HCT116 (cell line): ENCODE results near the gene OR6B3. TPM values are rescaled to one million over a fixed set of nuclear protein-coding genes. Genes with fewer than 3 reads are reported as not detected.

Source experiments
- ATAC-seq: fragments of 200-7000 bp; cut with Tn5 transposase; 2 replicates; pipeline ENCODE4 v1.9.1; 2020; ENCODE audit warnings: mild to moderate bottlenecking, moderate library complexity
- BruUV-seq: library from RNA; stranded (reverse); fragments of 400-500 nt; replicated peaks from 2 replicates; lab custom pipeline; 2021; lab: Mats Ljungman, UMichigan
- CTCF ChIA-PET: fragments of 300-600 bp; sonication (Branson Sonifier 250); formaldehyde crosslinking; loops from one replicate; lab custom pipeline; 2021; ENCODE audit warnings: antibody characterized with exemption; lab: Charles Lee
- POLR2A ChIA-PET: fragments of 300-600, 350-600 bp; sonication (Branson Sonifier 250); formaldehyde crosslinking; loops from one replicate; lab custom pipeline; 2021; ENCODE audit warnings: antibody characterized with exemption; lab: Charles Lee
- RAD21 ChIA-PET, 2 experiments: fragments of 300-600 bp; sonication (Branson Sonifier 250); formaldehyde crosslinking; loops; one replicate each; lab custom pipeline; 2023; ENCODE audit warnings: low total read pairs in 2 of 2; ENCODE audit not compliant: uncharacterized antibody in 2 of 2, unreplicated experiment in 2 of 2, low non-redundant PET in 1 of 2; lab: Charles Lee
- DNase-seq: peaks from one replicate; pipeline ENCODE4 v3.0.0-alpha.2; 2010; ENCODE audit warnings: low read depth, low spot score
- H2AFZ ChIP-seq: fragments of 200-600 bp; shearing (Covaris generic), sonication (generic); 2 replicates; pipeline ENCODE4 v1.6.1; 2017; ENCODE audit warnings: low read depth, mixed run types, mixed read lengths, antibody characterized with exemption, low read length; ENCODE audit not compliant: poor library complexity, severe bottlenecking
- H3K27ac ChIP-seq: 2 replicates; pipeline ENCODE4 v1.5.1; 2012; ENCODE audit warnings: low read depth, low read length
- H3K27me3 ChIP-seq: fragments of 200-600 bp; sonication (generic); 2 replicates; pipeline ENCODE4 v1.6.1; 2016; ENCODE audit warnings: mixed run types, low read length, mixed read lengths; ENCODE audit not compliant: insufficient read depth
- H3K36me3 ChIP-seq, 2 experiments: fragments of 200-500 bp in 1 of 2; fragments of 200-600 bp in 1 of 2; sonication (Bioruptor generic) in 1 of 2; sonication (generic) in 1 of 2; 2 replicates each; pipeline versions ENCODE4 v1.5.1 to v1.6.1; 2014 to 2016; ENCODE audit warnings: low read length in 2 of 2, inconsistent platforms in 1 of 2, mixed read lengths in 1 of 2, mixed run types in 1 of 2; ENCODE audit not compliant: insufficient read depth in 2 of 2, control insufficient read depth in 1 of 2
- H3K4me1 ChIP-seq, 2 experiments: fragments of 200-600 bp in 1 of 2; sonication (generic) in 1 of 2; 2 replicates each; pipeline versions ENCODE4 v1.5.1 to v1.6.1; 2012 to 2017; ENCODE audit warnings: low read length in 2 of 2, inconsistent platforms in 1 of 2, mild to moderate bottlenecking in 1 of 2, mixed read lengths in 1 of 2, mixed run types in 1 of 2, moderate library complexity in 1 of 2; ENCODE audit not compliant: insufficient read depth in 2 of 2, control insufficient read depth in 1 of 2
- H3K4me2 ChIP-seq: fragments of 200-600 bp; sonication (generic); 2 replicates; pipeline ENCODE4 v1.6.1; 2017; ENCODE audit warnings: mixed run types, low read length, mixed read lengths
- H3K4me3 ChIP-seq, 2 experiments: fragments of 200-600 bp in 1 of 2; sonication (generic) in 1 of 2; replicated peaks in 1 of 2; 2 replicates each; pipeline ENCODE4 v1.5.1; 2011 to 2016; ENCODE audit warnings: low read length in 2 of 2, control low read depth in 1 of 2, low read depth in 1 of 2, mild to moderate bottlenecking in 1 of 2, mixed read lengths in 1 of 2, mixed run types in 1 of 2
- H3K79me2 ChIP-seq: fragments of 200-600 bp; sonication (generic); 2 replicates; pipeline ENCODE4 v1.6.1; 2017; ENCODE audit warnings: mild to moderate bottlenecking, mixed run types, low read length, moderate library complexity, mixed read lengths; ENCODE audit not compliant: insufficient read depth
- H3K9ac ChIP-seq: fragments of 200-600 bp; sonication (generic); 2 replicates; pipeline ENCODE4 v1.6.1; 2016; ENCODE audit warnings: low read length, mixed read lengths
- H3K9me2 ChIP-seq: fragments of 200-600 bp; sonication (generic), shearing (Covaris generic); 2 replicates; pipeline ENCODE4 v1.6.1; 2017; ENCODE audit warnings: mixed run types, mild to moderate bottlenecking, moderate library complexity; ENCODE audit not compliant: insufficient read depth
- H3K9me3 ChIP-seq, 2 experiments: fragments of 200-500 bp in 1 of 2; fragments of 200-600 bp in 1 of 2; sonication (Bioruptor generic) in 1 of 2; sonication (generic) in 1 of 2; 2 replicates each; pipeline ENCODE4 v1.6.1; 2014 to 2017; ENCODE audit warnings: low read length in 2 of 2, mixed read lengths in 2 of 2, inconsistent platforms in 1 of 2, low read depth in 1 of 2, mild to moderate bottlenecking in 1 of 2, mixed run types in 1 of 2, moderate library complexity in 1 of 2; ENCODE audit not compliant: control insufficient read depth in 1 of 2, insufficient read depth in 1 of 2
- H4K20me1 ChIP-seq: fragments of 200-600 bp; sonication (generic), shearing (Covaris generic); 2 replicates; pipeline ENCODE4 v1.6.1; 2017; ENCODE audit warnings: mixed run types, mild to moderate bottlenecking, moderate library complexity; ENCODE audit not compliant: insufficient read depth
- ATF3 ChIP-seq: IDR thresholded peaks from 2 replicates; pipeline ENCODE4 v1.6.1; 2012
- CBX3 ChIP-seq: IDR thresholded peaks from 2 replicates; pipeline ENCODE4 v1.6.1; 2012; ENCODE audit warnings: low read depth
- CEBPB ChIP-seq: IDR thresholded peaks from 2 replicates; pipeline ENCODE4 v1.6.1; 2012; ENCODE audit warnings: low read depth
- CTCF ChIP-seq, 3 experiments: fragments of 200-600 bp in 1 of 3; sonication (generic) in 1 of 3; IDR thresholded peaks in 2 of 3; conservative IDR thresholded peaks in 1 of 3; 2 replicates each; pipeline ENCODE4 v1.5.1; 2012 to 2017; ENCODE audit warnings: low read depth in 2 of 3, low read length in 2 of 3, antibody characterized with exemption in 1 of 3, borderline replicate concordance in 1 of 3, control low read depth in 1 of 3, mild to moderate bottlenecking in 1 of 3, mixed read lengths in 1 of 3, mixed run types in 1 of 3, moderate library complexity in 1 of 3; ENCODE audit not compliant: insufficient read depth in 1 of 3
- EZH2 ChIP-seq: fragments of 200-600 bp; sonication (generic); IDR thresholded peaks from 2 replicates; pipeline ENCODE4 v1.6.1; 2017; ENCODE audit warnings: antibody characterized with exemption, mixed run types
- EZH2phosphoT487 ChIP-seq: fragments of 200-600 bp; IDR thresholded peaks from 2 replicates; pipeline ENCODE4 v1.6.1; 2018; ENCODE audit warnings: antibody characterized with exemption, borderline replicate concordance
- FOSL1 ChIP-seq: IDR thresholded peaks from 2 replicates; pipeline ENCODE4 v1.6.1; 2012; ENCODE audit warnings: low read depth
- JUND ChIP-seq: IDR thresholded peaks from 2 replicates; pipeline ENCODE4 v1.6.1; 2012
- POLR2A ChIP-seq: IDR thresholded peaks from 2 replicates; pipeline ENCODE4 v1.7.0; 2011; ENCODE audit warnings: borderline replicate concordance; ENCODE audit not compliant: insufficient read depth, insufficient read length; ENCODE audit errors: extremely low read depth
- SIN3A ChIP-seq: IDR thresholded peaks from 2 replicates; pipeline ENCODE4 v1.6.1; 2012; ENCODE audit warnings: low read depth
- SRF ChIP-seq: IDR thresholded peaks from 2 replicates; pipeline ENCODE4 v1.6.1; 2012; ENCODE audit warnings: low read depth
- TCF7L2 ChIP-seq: IDR thresholded peaks from 2 replicates; pipeline ENCODE4 v1.7.0; 2011; ENCODE audit warnings: borderline replicate concordance, inconsistent platforms; ENCODE audit not compliant: insufficient read depth, insufficient read length; ENCODE audit errors: extremely low read depth
- ZBTB33 ChIP-seq: IDR thresholded peaks from 2 replicates; pipeline ENCODE4 v1.6.1; 2011; ENCODE audit warnings: mild to moderate bottlenecking, low read length, moderate library complexity; ENCODE audit not compliant: insufficient replicate concordance; ENCODE audit errors: extremely low read depth
- intact Hi-C: fragments of 100-400 bp; cut with micrococcal nuclease; formaldehyde crosslinking; loops from 2 replicates; pipeline ENCODE4 v1.10.0; 2022
- total RNA-seq: library from RNA; stranded (reverse); gene quantifications from one replicate; pipeline ENCODE4 v1.2.1, GENCODE V29; 2021; ENCODE audit not compliant: unreplicated experiment

Gene OR6B3
- total RNA-seq, 1 experiment from 2014 or later = not detected

- TF ChIP-seq TCF7L2 = no peak
- TF ChIP-seq POLR2A = no peak
- TF ChIP-seq SRF = no peak
- TF ChIP-seq ZBTB33 = no peak
Observed at GRCh38 chr2:240070907-240071306, 17.6 kb upstream of the OR6B3 start (continued).

GRCh38 chr2:240069829-240070228 is 16.5 kb upstream of the OR6B3 start:
- TF ChIP-seq EZH2phosphoT487 (no peak), FOSL1 (no peak), JUND (no peak), POLR2A (no peak), ATF3 (no peak), TCF7L2 (no peak), CEBPB (no peak), SIN3A (no peak), EZH2 (no peak), CBX3 (no peak), CTCF (IDR thresholded peaks at IDR 0.05 in 2 of 3, conservative IDR thresholded peaks at IDR 0.05 in 1 of 3; ENCODE audit: borderline replicate concordance in 1 of 3, insufficient read depth in 1 of 3, low read depth in 2 of 3, low read length in 2 of 3) (no peak)
- intact Hi-C loops = no loop called here
- CTCF ChIA-PET = interaction anchor here (1.7 kb wide), 1 partner anchor 9 kb away, joined by 6 read pairs; no protein-coding TSS in a partner anchor

More at GRCh38 chr2:240069829-240070228, 16.5 kb upstream of the OR6B3 start:
- H3K4me2 ChIP-seq = no peak overlapping the region
- H2AFZ ChIP-seq = no peak overlapping the region
- ChIA-PET POLR2A (no interaction called here), RAD21 (no interaction called here)
- H3K36me3 ChIP-seq = no peaks in the 10 kb centered on the region
- H3K9ac ChIP-seq = no peak overlapping the region
- no peak overlapping the region for H3K27ac ChIP-seq
- H3K79me2 ChIP-seq = no peaks in the 10 kb centered on the region
- DNase-seq (no peak), ATAC-seq (no peak)
- no TSS peak for BruUV-seq
- no peaks in the 10 kb centered on the region for H3K27me3 ChIP-seq
- no peak overlapping the region for H3K4me3 ChIP-seq
- no peaks in the 10 kb centered on the region for H3K4me1 ChIP-seq
- no peaks in the 10 kb centered on the region for H4K20me1 ChIP-seq
- no peaks in the 10 kb centered on the region for H3K9me3 ChIP-seq
- H3K9me2 ChIP-seq = no peaks in the 10 kb centered on the region
